Ovary (tissue), 9 donors: ENCODE data around the gene PLAU. TPM values are rescaled to one million over a fixed set of nuclear protein-coding genes. Genes with fewer than 3 reads are reported as not detected.

Experiments used
- DNase-seq, 5 donors: peaks; one replicate each; pipeline ENCODE4 v3.0.0-alpha.2; 2019 to 2020
- H3K27ac ChIP-seq, 2 donors: fragments of 200-600 bp; one replicate each; pipeline versions ENCODE4 v1.5.1 to v1.8.0; 2019 to 2022
- H3K27me3 ChIP-seq: fragments of 200-600 bp; one replicate; pipeline ENCODE4 v1.8.0; 2022
- H3K36me3 ChIP-seq: fragments of 200-600 bp; sonication (generic); one replicate; pipeline ENCODE4 v1.5.1; 2019
- H3K4me1 ChIP-seq: one replicate; pipeline ENCODE4 v1.8.1; 2013; ENCODE audit warnings: mild to moderate bottlenecking, moderate library complexity; ENCODE audit not compliant: insufficient read depth
- H3K4me3 ChIP-seq: fragments of 200-600 bp; sonication (generic); one replicate; pipeline ENCODE4 v1.5.1; 2017
- H3K9me3 ChIP-seq, 2 donors: fragments of 200-600 bp in 1 of 2; sonication (generic) in 1 of 2; one replicate each; pipeline versions ENCODE4 v1.5.1 to v1.8.1; 2013 to 2019; ENCODE audit warnings: mild to moderate bottlenecking in 1 of 2, moderate library complexity in 1 of 2
- CTCF ChIP-seq, 3 donors: fragments of 450-650 bp in 2 of 3; fragments of 200-600 bp in 1 of 3; IDR thresholded peaks; one replicate each; pipeline versions ENCODE4 v1.5.1 to v1.8.0; 2016 to 2022; ENCODE audit warnings: antibody characterized with exemption in 3 of 3, mild to moderate bottlenecking in 1 of 3
- EP300 ChIP-seq: sonication (generic); formaldehyde crosslinking; IDR thresholded peaks from one replicate; pipeline ENCODE4 v1.6.1; 2017; ENCODE audit warnings: antibody characterized with exemption
- POLR2A ChIP-seq: fragments of 450-650 bp; IDR thresholded peaks from one replicate; pipeline ENCODE4 v1.6.1; 2017; ENCODE audit warnings: antibody characterized with exemption, mild to moderate bottlenecking, moderate library complexity
- WGBS, 3 donors: extraction: QIAGEN DNeasy Blood & Tissue Kit in 1 of 3; methylation state at CpG; one replicate each; pipeline versions ENCODE4 v1.1.5 to v1.1.7; 2013 to 2017; 5-methylcytosine and 5-hydroxymethylcytosine counted together
- intact Hi-C, 4 donors: fragments of 100-400 bp; cut with DNase I; formaldehyde crosslinking; loops; one replicate each; pipeline versions ENCODE4 v1.11.0 to v1.15.1; 2022 to 2023
- polyA plus RNA-seq, 2 donors: library from polyadenylated mRNA; stranded (reverse); fragments of 200-250 nt in 1 of 2; fragments of 350-450 nt in 1 of 2; fragmentation: Illumina TruSeq in 1 of 2; extraction: RNeasy Lipid Tissue Mini Kit (QIAGEN cat#74804) in 1 of 2; gene quantifications; one replicate each; pipeline ENCODE4 v1.2.3, GENCODE V29; 2013 to 2014
- total RNA-seq, 7 donors: library from RNA; depleted of rRNA in 2 of 7; stranded (reverse); fragments of >200 nt in 2 of 7; fragmentation: NEBNext Ultra II Directional in 3 of 7; extraction: Animal tissue kit (Norgen Biotek cat#: 25700) in 3 of 7; gene quantifications; one replicate each; pipeline versions ENCODE4 v1.1.0 to v1.2.4, GENCODE V29; 2016 to 2023
- donor health status: DM: no; HTN: no; CAD: no; lungs with moderate emphysema.
- donor health status: DM: no; HTN: no; CAD: no.
- donor health status: Bipolar disorder and iron deficiency.
- donor health status: DM: yes; HTN: yes; CAD: no.
- donor health status: DM: no; HTN: no; CAD: no.
- donor health status: DM: yes; HTN: yes; CAD: no.

The PLAU gene
- total and polyA plus RNA-seq, 9 donors = 0.24 to 12.6 (median 4.6) TPM

- Histone ChIP-seq H3K4me1 (no peaks in the 10 kb centered on the region), H3K9me3 (no peaks in the 10 kb centered on the region), H3K36me3 (no peaks in the 10 kb centered on the region), H3K27me3 (no peaks in the 10 kb centered on the region), H3K27ac (no peak overlapping the region), H3K4me3 (no peak overlapping the region)
- no peak for TF ChIP-seq CTCF (IDR thresholded peaks at IDR 0.05)
- TF ChIP-seq POLR2A = no peak
- DNase-seq = no peak
- intact Hi-C loops = loop anchor here in 3 of 4 donors (2.0 to 5.0 kb wide), 2 partner anchors 49 to 50 kb away; no protein-coding TSS in a partner anchor
- WGBS, 3 donors = 66 to 72% (median 68%) methylated on average over 5 of the region's 5 CpGs
Measured at GRCh38 chr10:73937333-73938043, 26.6 kb downstream of the PLAU start.

DNA sequence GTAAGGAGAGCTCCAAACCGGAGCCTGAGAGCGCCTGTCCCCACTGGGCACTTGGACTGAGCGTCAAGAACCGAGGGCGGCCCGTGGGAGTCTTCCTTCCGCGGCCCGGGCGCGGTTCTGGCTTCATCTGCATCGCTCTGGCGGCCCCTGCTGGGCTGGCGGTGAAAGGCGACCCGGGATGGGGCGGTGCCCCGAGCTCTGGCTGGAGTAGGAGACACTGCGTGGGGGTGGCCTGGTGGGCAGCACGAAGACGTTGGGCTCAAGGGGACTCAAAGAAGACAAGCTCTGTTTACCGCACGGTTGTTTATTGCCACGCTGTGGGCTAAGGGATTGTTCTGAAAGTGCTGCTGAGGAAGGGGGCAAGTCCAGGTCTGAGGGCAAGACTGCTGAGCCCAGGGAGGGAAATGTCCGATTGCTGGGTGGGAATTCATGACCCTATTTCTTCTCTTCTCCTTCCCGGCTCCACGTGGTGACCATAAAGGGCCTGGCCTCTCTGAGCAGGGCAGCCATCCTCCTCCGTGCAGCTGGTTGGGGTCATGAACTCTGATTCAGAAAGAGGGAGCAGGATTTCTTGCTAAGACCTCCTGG lies 29.8 kb downstream of the PLAU start:
- WGBS, 3 donors = 1 to 3% (median 1%) methylated on average over 28 of the region's 28 CpGs
- TF ChIP-seq CTCF (IDR thresholded peaks at IDR 0.05) (peak; percentile 84 to 95 (median 95)), EP300 (no peak)
- no peaks in the 10 kb centered on the region for H3K4me1 ChIP-seq
- no peak overlapping the region for H3K4me3 ChIP-seq
- H3K9me3 ChIP-seq = no peaks in the 10 kb centered on the region
- no peaks in the 10 kb centered on the region for H3K36me3 ChIP-seq
- peak; percentile 82 to 92 (median 86) for DNase-seq
- H3K27ac ChIP-seq = peak overlapping the region in 1 of 2 donors; percentile 28
- intact Hi-C loops = loop anchor here in 1 of 4 donors (2.0 kb wide), 1 partner anchor 54 kb away; no protein-coding TSS in a partner anchor
- H3K27me3 ChIP-seq = no peaks in the 10 kb centered on the region

DNA sequence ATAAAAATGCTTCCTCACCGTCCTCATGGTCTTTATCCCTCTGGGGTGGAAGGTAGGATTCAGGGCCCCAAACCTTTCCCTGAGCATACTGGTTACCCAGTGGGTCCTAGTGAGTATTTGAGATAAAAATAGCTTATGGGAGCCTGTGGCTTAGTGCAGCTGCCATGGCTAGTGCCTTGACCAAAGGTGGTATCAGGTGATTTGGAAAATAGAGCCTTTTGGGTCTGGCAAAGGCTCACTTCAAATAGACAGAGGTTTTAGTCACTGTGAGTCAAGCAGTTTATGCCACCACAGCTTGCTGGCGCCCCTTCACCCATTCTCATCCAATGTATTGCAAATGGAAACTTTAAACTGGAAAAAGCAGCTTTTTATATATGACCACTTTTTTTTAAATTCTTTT lies 30.4 kb downstream of the PLAU start:
- no peaks in the 10 kb centered on the region for H3K27me3 ChIP-seq
- DNase-seq = no peak
- no peak overlapping the region for H3K27ac ChIP-seq
- TF ChIP-seq EP300 (no peak), CTCF (IDR thresholded peaks at IDR 0.05) (no peak), POLR2A (no peak)
- H3K9me3 ChIP-seq = no peaks in the 10 kb centered on the region
- intact Hi-C loops = loop anchor here in 1 of 4 donors (2.0 kb wide), 1 partner anchor 54 kb away; no protein-coding TSS in a partner anchor
- H3K4me3 ChIP-seq = no peak overlapping the region
- H3K4me1 ChIP-seq = no peaks in the 10 kb centered on the region
- no peaks in the 10 kb centered on the region for H3K36me3 ChIP-seq
- 85 to 93% (median 87%) methylated on average over 2 of the region's 2 CpGs for WGBS, 3 donors

DNA sequence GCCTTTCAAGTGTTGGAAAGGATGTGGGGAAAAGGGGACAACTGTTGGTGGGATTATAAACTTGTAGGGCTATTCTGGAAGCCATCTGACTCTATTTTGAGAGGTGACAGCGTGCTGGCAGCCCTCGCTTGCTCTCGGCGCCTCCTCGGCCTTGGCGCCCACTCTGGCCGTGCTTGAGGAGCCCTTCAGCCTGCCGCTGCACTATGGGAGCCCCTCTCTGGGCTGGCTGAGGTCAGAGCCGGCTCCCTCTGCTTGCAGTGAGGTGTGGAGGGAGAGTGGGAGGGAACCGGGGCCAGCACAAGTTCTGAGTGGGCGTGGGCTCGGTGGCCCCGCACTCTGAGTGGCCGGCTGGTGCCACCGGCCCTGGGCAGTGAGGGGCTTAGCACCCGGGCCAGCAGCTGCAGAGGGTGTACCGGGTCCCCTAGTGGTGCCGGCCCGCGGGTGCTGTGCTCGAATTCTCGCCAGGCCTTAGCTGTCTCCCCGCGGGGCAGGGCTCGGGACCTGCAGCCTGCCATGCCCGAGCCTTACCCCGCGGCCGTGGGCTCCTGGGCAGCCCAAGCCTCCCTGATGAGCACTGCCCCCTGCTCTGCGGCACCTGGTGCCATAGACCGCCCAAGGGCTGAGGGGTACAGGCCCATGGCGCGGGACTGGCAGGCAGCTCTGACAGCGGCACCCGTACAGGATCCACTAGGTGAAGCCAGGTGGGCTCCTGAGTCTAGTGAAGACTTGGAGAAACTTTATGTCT lies 33.6 kb downstream of the PLAU start:
- 93 to 94% (median 94%) methylated on average over 29 to 35 of the region's 35 CpGs for WGBS, 3 donors

More for the DNA sequence above, 33.6 kb downstream of the PLAU start:
- no peak for DNase-seq
- TF ChIP-seq EP300 (no peak), CTCF (IDR thresholded peaks at IDR 0.05) (no peak), POLR2A (no peak)
- no peaks in the 10 kb centered on the region for H3K27me3 ChIP-seq
- H3K4me3 ChIP-seq = no peak overlapping the region
- intact Hi-C loops = no loop called here
- no peaks in the 10 kb centered on the region for H3K9me3 ChIP-seq
- no peak overlapping the region for H3K27ac ChIP-seq
- no peaks in the 10 kb centered on the region for H3K36me3 ChIP-seq
- H3K4me1 ChIP-seq = no peaks in the 10 kb centered on the region
